HEK293 (cell line): Measurements from ENCODE around the gene PAMR1.

Experiments
- CTCF ChIA-PET: fragments of 350-600 bp; formaldehyde crosslinking; extraction: SDS; loops from one replicate; lab custom pipeline; 2021; ENCODE audit warnings: antibody characterized with exemption; lab: Yijun Ruan, JAX
- POLR2A ChIA-PET: fragments of 300-600 bp; formaldehyde crosslinking; extraction: SDS; loops from one replicate; lab custom pipeline; 2020; ENCODE audit warnings: antibody characterized with exemption, inconsistent platforms; lab: Yijun Ruan, JAX
- H3K27ac ChIP-seq: fragments of 200-500 bp; sonication (Bioruptor generic); 2 replicates; pipeline ENCODE4 v1.5.1; 2014; ENCODE audit warnings: low read depth, low read length, control low read depth, inconsistent platforms; ENCODE audit errors: extremely low read depth
- H3K36me3 ChIP-seq, 2 experiments: fragments of 200-500 bp in 1 of 2; sonication (Bioruptor generic) in 1 of 2; 1 replicate in 1 of 2; 2 replicates in 1 of 2; pipeline ENCODE4 v1.5.1; 2014 to 2017; ENCODE audit warnings: inconsistent platforms in 2 of 2, low read length in 2 of 2; ENCODE audit not compliant: control insufficient read depth in 2 of 2, insufficient read depth in 1 of 2
- H3K4me1 ChIP-seq: fragments of 200-500 bp; sonication (Bioruptor generic); 2 replicates; pipeline ENCODE4 v1.5.1; 2014; ENCODE audit warnings: mild to moderate bottlenecking, low read length, inconsistent platforms; ENCODE audit not compliant: control insufficient read depth, insufficient read depth
- H3K4me3 ChIP-seq: 2 replicates; pipeline ENCODE4 v1.5.1; 2011; ENCODE audit warnings: low read depth, mild to moderate bottlenecking, control low read depth, low read length, moderate library complexity
- H3K9me3 ChIP-seq: fragments of 200-500 bp; sonication (Bioruptor generic); 2 replicates; pipeline ENCODE4 v1.5.1; 2014; ENCODE audit warnings: low read depth, low read length, inconsistent platforms; ENCODE audit not compliant: control insufficient read depth, insufficient read depth
- AEBP2 ChIP-seq: fragments of 450-650 bp; formaldehyde crosslinking; IDR thresholded peaks from 2 replicates; pipeline ENCODE4 v1.5.1; 2016; ENCODE audit warnings: missing biosample characterization, missing genetic modification characterization, borderline replicate concordance
- KLF16 ChIP-seq: fragments of 450-650 bp; formaldehyde crosslinking; IDR thresholded peaks from 2 replicates; pipeline ENCODE4 v1.5.1; 2017; ENCODE audit warnings: missing biosample characterization, missing genetic modification characterization
- REPIN1 ChIP-seq: fragments of 450-650 bp; formaldehyde crosslinking; IDR thresholded peaks from 2 replicates; pipeline ENCODE4 v1.5.1; 2017; ENCODE audit warnings: missing biosample characterization, missing genetic modification characterization, low read depth
- SALL2 ChIP-seq: fragments of 450-650 bp; formaldehyde crosslinking; IDR thresholded peaks from 2 replicates; pipeline ENCODE4 v1.5.0; 2017; ENCODE audit warnings: missing biosample characterization, mild to moderate bottlenecking, missing genetic modification characterization, borderline replicate concordance
- SETDB1 ChIP-seq: IDR thresholded peaks from one replicate; pipeline ENCODE4 v1.6.1; 2017; ENCODE audit warnings: mild to moderate bottlenecking, low read length, moderate library complexity, mixed read lengths; ENCODE audit not compliant: insufficient read length
- SP7 ChIP-seq: fragments of 450-650 bp; formaldehyde crosslinking; IDR thresholded peaks from 2 replicates; pipeline ENCODE4 v1.5.1; 2016; ENCODE audit warnings: missing biosample characterization, missing genetic modification characterization
- ZFHX2 ChIP-seq: fragments of 450-650 bp; formaldehyde crosslinking; conservative IDR thresholded peaks from 2 replicates; pipeline ENCODE4 v1.5.1; 2016; ENCODE audit warnings: missing biosample characterization, missing genetic modification characterization
- ZNF146 ChIP-seq: fragments of 450-650 bp; formaldehyde crosslinking; IDR thresholded peaks from 2 replicates; pipeline ENCODE4 v1.5.1; 2016; ENCODE audit warnings: missing biosample characterization, missing genetic modification characterization
- ZNF155 ChIP-seq: fragments of 450-650 bp; formaldehyde crosslinking; IDR thresholded peaks from 2 replicates; pipeline ENCODE4 v1.5.1; 2016; ENCODE audit warnings: missing biosample characterization, missing genetic modification characterization
- ZNF157 ChIP-seq: fragments of 450-650 bp; formaldehyde crosslinking; IDR thresholded peaks from 2 replicates; pipeline ENCODE4 v1.5.1; 2016; ENCODE audit warnings: missing biosample characterization, missing genetic modification characterization
- ZNF175 ChIP-seq: fragments of 450-650 bp; formaldehyde crosslinking; IDR thresholded peaks from 2 replicates; pipeline ENCODE4 v1.5.1; 2016; ENCODE audit warnings: missing biosample characterization, missing genetic modification characterization
- ZNF202 ChIP-seq: fragments of 450-650 bp; formaldehyde crosslinking; IDR thresholded peaks from 2 replicates; pipeline ENCODE4 v1.5.1; 2016; ENCODE audit warnings: missing biosample characterization, missing genetic modification characterization, borderline replicate concordance
- ZNF280C ChIP-seq: fragments of 450-650 bp; formaldehyde crosslinking; IDR thresholded peaks from 2 replicates; pipeline ENCODE4 v1.5.1; 2016; ENCODE audit warnings: missing biosample characterization, missing genetic modification characterization
- ZNF37A ChIP-seq: fragments of 450-650 bp; IDR thresholded peaks from 2 replicates; pipeline ENCODE4 v1.5.1; 2018; ENCODE audit warnings: missing biosample characterization, missing genetic modification characterization
- ZNF510 ChIP-seq: fragments of 450-650 bp; formaldehyde crosslinking; IDR thresholded peaks from 2 replicates; pipeline ENCODE4 v1.5.1; 2018; ENCODE audit warnings: mild to moderate bottlenecking, missing genetic modification characterization, missing biosample characterization; ENCODE audit not compliant: insufficient replicate concordance
- ZNF529 ChIP-seq: fragments of 450-650 bp; formaldehyde crosslinking; IDR thresholded peaks from 2 replicates; pipeline ENCODE4 v1.5.1; 2017; ENCODE audit warnings: missing genetic modification characterization, missing biosample characterization; ENCODE audit not compliant: insufficient replicate concordance
- ZNF560 ChIP-seq: fragments of 450-650 bp; formaldehyde crosslinking; IDR thresholded peaks from 2 replicates; pipeline ENCODE4 v1.5.1; 2017; ENCODE audit warnings: missing biosample characterization, missing genetic modification characterization, borderline replicate concordance
- ZNF654 ChIP-seq: fragments of 450-650 bp; formaldehyde crosslinking; IDR thresholded peaks from 2 replicates; pipeline ENCODE4 v1.5.1; 2016; ENCODE audit warnings: low read depth, missing biosample characterization, missing genetic modification characterization
- TF ChIP-seq, protein P1 (sequence below): fragments of 450-650 bp; formaldehyde crosslinking; IDR thresholded peaks from 2 replicates; pipeline ENCODE4 v1.5.1; 2017; ENCODE audit warnings: missing biosample characterization, missing genetic modification characterization
- TF ChIP-seq, protein P2 (sequence below): fragments of 450-650 bp; formaldehyde crosslinking; IDR thresholded peaks from 2 replicates; pipeline ENCODE4 v1.5.1; 2017; ENCODE audit warnings: missing biosample characterization, mild to moderate bottlenecking, missing genetic modification characterization, moderate library complexity
- TF ChIP-seq, protein P3 (sequence below): fragments of 450-650 bp; formaldehyde crosslinking; IDR thresholded peaks from 2 replicates; pipeline ENCODE4 v1.5.1; 2016; ENCODE audit warnings: missing biosample characterization, missing genetic modification characterization
- TF ChIP-seq, protein P4 (sequence below): fragments of 450-650 bp; formaldehyde crosslinking; IDR thresholded peaks from 2 replicates; pipeline ENCODE4 v1.5.1; 2016; ENCODE audit warnings: missing biosample characterization, missing genetic modification characterization

Gene PAMR1

GRCh38 chr11:35511666-35512065 is 13.8 kb downstream of the PAMR1 start:
- Histone ChIP-seq H3K4me1 (no peaks in the 10 kb centered on the region), H3K27ac (no peak overlapping the region), H3K36me3 (no peaks in the 10 kb centered on the region), H3K4me3 (no peak overlapping the region), H3K9me3 (no peaks in the 10 kb centered on the region)
- POLR2A ChIA-PET: interaction anchor here (0.9 kb wide), 1 partner anchor 10 kb away, joined by 3 read pairs; no protein-coding TSS in a partner anchor
- TF ChIP-seq SP7 (no peak), ZFHX2 (tag by site-specific recombination) (no peak), AEBP2 (no peak), ZNF529 (tag by site-specific recombination) (no peak), ZNF155 (tag by site-specific recombination) (no peak), REPIN1 (tag by site-specific recombination) (no peak), ZNF157 (no peak), KLF16 (tag by site-specific recombination) (no peak), ZNF280C (tag by site-specific recombination) (no peak), ZNF37A (tag by site-specific recombination) (no peak), ZNF510 (tag by site-specific recombination) (no peak)
- TF ChIP-seq, protein P1, sequence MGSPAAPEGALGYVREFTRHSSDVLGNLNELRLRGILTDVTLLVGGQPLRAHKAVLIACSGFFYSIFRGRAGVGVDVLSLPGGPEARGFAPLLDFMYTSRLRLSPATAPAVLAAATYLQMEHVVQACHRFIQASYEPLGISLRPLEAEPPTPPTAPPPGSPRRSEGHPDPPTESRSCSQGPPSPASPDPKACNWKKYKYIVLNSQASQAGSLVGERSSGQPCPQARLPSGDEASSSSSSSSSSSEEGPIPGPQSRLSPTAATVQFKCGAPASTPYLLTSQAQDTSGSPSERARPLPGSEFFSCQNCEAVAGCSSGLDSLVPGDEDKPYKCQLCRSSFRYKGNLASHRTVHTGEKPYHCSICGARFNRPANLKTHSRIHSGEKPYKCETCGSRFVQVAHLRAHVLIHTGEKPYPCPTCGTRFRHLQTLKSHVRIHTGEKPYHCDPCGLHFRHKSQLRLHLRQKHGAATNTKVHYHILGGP (tag by site-specific recombination): no peak
- TF ChIP-seq, protein P2, sequence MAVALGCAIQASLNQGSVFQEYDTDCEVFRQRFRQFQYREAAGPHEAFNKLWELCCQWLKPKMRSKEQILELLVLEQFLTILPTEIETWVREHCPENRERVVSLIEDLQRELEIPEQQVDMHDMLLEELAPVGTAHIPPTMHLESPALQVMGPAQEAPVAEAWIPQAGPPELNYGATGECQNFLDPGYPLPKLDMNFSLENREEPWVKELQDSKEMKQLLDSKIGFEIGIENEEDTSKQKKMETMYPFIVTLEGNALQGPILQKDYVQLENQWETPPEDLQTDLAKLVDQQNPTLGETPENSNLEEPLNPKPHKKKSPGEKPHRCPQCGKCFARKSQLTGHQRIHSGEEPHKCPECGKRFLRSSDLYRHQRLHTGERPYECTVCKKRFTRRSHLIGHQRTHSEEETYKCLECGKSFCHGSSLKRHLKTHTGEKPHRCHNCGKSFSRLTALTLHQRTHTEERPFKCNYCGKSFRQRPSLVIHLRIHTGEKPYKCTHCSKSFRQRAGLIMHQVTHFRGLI: no peak
- TF ChIP-seq, protein P3, sequence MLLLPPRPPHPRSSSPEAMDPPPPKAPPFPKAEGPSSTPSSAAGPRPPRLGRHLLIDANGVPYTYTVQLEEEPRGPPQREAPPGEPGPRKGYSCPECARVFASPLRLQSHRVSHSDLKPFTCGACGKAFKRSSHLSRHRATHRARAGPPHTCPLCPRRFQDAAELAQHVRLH (tag by site-specific recombination): no peak
- CTCF ChIA-PET: interaction anchor here (0.5 to 0.6 kb wide), 2 partner anchors 189 to 1116 kb away, joined by 3 to 5 read pairs; no protein-coding TSS in a partner anchor

- CTCF ChIA-PET: interaction anchor here (0.6 to 1.5 kb wide), 5 partner anchors 23 to 971 kb away, joined by 3 to 5 read pairs (median 3); no protein-coding TSS in a partner anchor
- Histone ChIP-seq H3K27ac (no peak overlapping the region), H3K4me1 (no peaks in the 10 kb centered on the region), H3K36me3 (no peaks in the 10 kb centered on the region), H3K4me3 (no peak overlapping the region), H3K9me3 (no peaks in the 10 kb centered on the region)
- TF ChIP-seq SALL2 (tag by site-specific recombination) (no peak), ZNF175 (no peak), ZNF146 (tag by site-specific recombination) (no peak), ZNF654 (tag by site-specific recombination) (0 out of 2 replicates have a peak, but pooled peaks have one; percentile 6), SETDB1 (peak; percentile 54), ZNF560 (no peak), ZNF202 (tag by site-specific recombination) (no peak), ZNF155 (tag by site-specific recombination) (no peak)
- TF ChIP-seq, protein P4, sequence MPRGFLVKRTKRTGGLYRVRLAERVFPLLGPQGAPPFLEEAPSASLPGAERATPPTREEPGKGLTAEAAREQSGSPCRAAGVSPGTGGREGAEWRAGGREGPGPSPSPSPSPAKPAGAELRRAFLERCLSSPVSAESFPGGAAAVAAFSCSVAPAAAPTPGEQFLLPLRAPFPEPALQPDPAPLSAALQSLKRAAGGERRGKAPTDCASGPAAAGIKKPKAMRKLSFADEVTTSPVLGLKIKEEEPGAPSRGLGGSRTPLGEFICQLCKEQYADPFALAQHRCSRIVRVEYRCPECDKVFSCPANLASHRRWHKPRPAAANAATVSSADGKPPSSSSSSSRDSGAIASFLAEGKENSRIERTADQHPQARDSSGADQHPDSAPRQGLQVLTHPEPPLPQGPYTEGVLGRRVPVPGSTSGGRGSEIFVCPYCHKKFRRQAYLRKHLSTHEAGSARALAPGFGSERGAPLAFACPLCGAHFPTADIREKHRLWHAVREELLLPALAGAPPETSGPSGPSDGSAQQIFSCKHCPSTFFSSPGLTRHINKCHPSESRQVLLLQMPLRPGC (tag by site-specific recombination): no peak
- POLR2A ChIA-PET: no interaction called here
Measured at GRCh38 chr11:35507688-35508087, 17.7 kb downstream of the PAMR1 start.
